Activated gamma-delta T cell treated with Interleukin-2 at 50 U/mL for 16 hours (primary cell): ENCODE data around the gene SMIM41.

Source experiments
- DNase-seq: peaks from one replicate; pipeline ENCODE4 v3.0.0-alpha.2; 2020

SMIM41 gene

GRCh38 chr12:52148464-52149181, 69.1 kb downstream of the SMIM41 start:
- no peak for DNase-seq

GRCh38 chr12:52149182-52149641, 69.7 kb downstream of the SMIM41 start:
- no peak for DNase-seq

DNA sequence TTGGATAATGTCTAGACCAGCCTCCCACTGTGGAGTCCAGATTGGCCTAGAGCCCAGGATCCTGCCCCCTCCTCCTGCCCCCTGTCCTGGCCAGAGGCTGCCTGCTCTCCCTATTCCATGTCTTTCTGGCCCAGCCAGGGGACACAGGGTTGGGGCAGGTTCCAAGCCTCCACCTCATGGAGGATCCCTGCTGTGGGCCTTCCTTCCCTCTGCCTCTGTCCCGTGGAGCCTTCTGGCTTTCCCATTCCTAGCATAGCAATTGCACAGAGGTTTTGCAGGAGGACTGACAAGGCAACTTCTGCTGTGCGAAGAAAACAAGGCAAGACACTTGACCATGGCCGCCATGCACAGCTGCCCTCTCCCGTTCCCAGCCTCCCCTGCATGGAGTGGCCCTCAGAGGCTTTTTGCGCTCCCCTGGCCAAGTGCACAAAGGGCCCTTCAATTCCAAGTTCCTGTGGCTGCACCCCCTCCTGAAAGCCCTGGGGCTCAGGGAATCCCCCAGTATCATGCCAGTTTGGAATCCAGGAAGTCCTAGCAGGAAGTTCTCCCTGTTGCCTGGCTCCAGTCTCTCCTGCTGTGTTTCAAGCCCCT, 70.2 kb downstream of the SMIM41 start:
- no peak for DNase-seq

- no peak for DNase-seq
These were observed 71.8 kb downstream of the SMIM41 start for GRCh38 chr12:52151153-52151836.

DNA sequence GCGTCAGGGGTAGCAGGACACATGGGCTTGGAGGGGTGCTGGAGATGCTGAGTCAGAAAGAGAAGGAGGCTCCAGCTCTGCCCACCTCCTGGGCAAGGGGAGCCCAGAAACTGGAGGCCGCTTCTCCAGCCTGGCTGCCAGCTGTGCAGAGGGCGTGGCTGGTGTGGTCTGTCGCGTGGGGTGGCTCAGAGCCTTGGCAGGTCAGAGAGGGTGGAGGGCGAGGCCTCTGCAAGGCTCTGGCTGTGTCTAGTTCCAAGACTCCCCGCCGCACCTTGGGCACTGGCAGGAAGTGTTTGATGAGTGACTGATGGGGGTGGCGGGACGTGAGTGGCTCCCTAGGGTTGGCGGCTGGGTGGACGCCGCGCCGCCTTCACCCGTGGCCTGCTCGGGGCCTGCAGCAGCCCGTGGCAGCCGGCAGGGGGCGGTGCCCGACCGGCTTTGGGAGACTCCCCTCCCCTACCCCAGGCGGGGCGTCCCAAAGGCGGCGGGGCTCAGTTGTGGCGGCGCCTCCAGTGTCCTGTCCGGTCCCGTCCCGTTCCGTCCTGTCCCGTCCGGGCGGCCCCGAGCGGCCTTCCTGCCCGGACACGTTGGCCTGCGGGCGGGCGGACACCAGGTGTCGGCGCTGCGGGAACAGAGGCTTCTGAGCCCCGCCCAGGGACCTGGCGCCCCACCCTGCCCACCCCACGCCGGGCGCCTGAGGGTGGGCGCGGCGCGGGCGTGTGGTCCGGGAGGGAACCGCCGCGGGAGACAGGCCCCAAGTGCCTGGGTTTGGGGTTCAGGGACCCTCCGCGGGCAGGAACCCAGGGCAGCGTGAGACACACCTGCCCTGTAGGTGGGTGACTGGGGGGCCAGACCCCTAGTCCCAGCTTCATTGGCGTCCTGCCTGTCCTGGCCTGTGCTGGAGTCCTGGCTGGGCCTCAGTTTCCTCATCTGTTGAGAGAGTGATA, 72.6 kb downstream of the SMIM41 start:
- DNase-seq = peak; percentile 56

- DNase-seq = no peak
These were observed 73.4 kb downstream of the SMIM41 start for GRCh38 chr12:52152905-52153317.

DNA sequence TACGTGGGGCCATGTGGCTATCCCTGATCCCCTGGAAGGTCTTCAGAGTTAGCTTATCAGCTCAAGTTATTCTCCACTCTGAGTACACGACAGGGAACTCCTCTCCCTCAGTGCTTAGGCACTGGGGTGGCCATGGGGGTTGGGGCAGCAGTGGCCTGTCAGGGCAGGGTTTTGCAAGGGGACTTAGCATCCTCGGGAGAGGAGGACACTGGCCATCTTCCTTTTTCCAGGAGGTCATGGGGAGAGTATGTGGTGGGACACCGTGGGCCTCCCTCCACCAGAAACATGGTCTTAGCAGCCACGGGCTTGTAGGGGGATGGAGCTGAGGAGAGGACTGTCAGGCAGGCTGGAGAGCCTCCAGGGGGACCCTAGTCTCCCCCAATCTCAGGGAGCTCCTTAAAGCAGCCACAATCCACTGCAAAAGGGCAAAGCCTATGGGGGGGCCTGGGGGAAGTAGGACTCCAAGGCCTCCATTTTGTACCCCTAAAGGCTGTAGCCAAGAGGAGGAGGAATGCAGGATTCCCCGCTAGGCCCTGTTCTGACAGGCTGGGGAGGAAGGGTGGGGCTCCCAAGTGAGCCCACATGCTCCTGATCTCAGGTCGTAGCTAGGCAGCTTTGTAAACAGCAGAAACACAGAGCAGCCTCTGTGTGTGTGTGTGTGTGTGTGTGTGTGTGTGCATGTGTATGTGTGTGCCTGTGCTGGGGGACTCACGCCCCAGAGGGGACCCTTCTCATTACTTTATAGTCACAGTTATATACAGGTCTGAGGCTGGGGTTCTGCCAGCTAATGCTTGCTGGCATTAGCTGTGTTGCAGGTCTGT, 75.8 kb downstream of the SMIM41 start:
- no peak for DNase-seq

DNA sequence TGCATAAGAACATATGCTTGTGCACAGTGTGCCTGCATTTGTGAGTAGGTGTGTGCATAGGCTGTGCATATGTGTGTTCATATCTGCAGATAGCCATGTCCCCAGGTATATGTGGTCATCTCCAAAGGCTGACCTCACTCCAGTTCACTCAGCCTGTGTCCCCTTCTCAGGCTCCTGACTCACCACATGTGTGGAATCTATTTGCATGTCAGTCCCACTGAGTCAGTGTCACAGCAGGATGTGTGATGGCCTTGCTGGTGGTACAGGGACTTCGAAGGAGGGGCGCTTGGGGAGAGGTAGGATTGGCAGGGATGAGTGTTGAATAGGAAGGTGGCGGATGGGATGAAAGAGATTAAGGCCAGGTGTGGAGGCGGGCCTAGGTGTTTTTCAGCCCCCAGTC, 76.8 kb downstream of the SMIM41 start:
- no peak for DNase-seq

GRCh38 chr12:52156757-52157565, 77.5 kb downstream of the SMIM41 start:
- DNase-seq = peak; percentile 57

DNA sequence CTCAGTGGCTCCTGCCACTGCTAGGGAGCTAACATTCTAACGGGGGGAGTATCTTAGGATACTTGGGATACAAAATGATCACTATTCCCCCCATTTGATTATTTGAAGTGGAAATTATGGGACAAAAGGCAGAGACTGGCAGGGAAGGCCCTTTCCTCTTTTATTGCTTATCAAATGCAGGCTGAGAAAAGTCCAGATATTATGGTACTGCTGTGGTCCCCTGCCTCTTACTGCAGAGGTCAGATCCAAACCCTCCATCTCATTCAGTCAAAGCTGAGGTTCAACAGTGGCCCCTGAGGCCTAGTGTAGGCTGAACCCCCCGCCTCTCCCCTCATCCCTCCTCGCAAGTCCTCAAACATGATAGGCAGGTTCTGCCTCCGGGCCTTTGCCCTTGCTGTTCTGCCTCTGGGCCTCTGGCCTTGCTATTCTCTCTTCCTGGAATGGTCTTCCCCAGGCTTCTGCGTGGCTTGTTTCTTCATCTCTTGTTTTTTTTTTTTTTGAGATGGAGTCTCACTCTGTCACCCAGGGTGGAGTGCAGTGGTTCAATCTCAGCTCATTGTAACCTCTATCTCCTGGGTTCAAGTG, 78.2 kb downstream of the SMIM41 start:
- DNase-seq = no peak
